ENCODE data around the gene LAMB1.
"Not testable (repeated sequence)": the region's sequence is repeated elsewhere in the genome, so short reads cannot be mapped to it uniquely, and the experiment has no call there.

LAMB1 gene

GRCh38 chr7:107909445-107909844 lies 93.5 kb downstream of the LAMB1 start:
- DNase-seq = no peak

GRCh38 chr7:107907790-107908189 lies 95.2 kb downstream of the LAMB1 start:
- DNase-seq = no peak

GRCh38 chr7:107902381-107902780 lies 100.6 kb downstream of the LAMB1 start:
- DNase-seq = no peak

- DNase-seq = no peak
These were observed 102.4 kb downstream of the LAMB1 start for GRCh38 chr7:107900496-107901015.

GRCh38 chr7:107898997-107899594 lies 103.9 kb downstream of the LAMB1 start:
- no peak for DNase-seq

GRCh38 chr7:107892367-107892741 lies 110.6 kb downstream of the LAMB1 start:
- not testable (repeated sequence) for DNase-seq

- peak; percentile 15 for DNase-seq
These were observed 111.2 kb downstream of the LAMB1 start for GRCh38 chr7:107891636-107892366.

- peak; percentile 97 for DNase-seq
These were observed 111.9 kb downstream of the LAMB1 start, which contains the start of gene DLD for GRCh38 chr7:107890962-107891635. Gene DLD, plus strand, starts transcription at chr7:107891183. Its CDS starts 68 bp downstream, at chr7:107891251.

- no peak for DNase-seq
These were observed 112.4 kb downstream of the LAMB1 start for GRCh38 chr7:107890493-107890961.

- DNase-seq = no peak
These were observed 113.0 kb downstream of the LAMB1 start for GRCh38 chr7:107889992-107890391.

- not testable (repeated sequence) for DNase-seq
These were observed 115.1 kb downstream of the LAMB1 start for GRCh38 chr7:107887827-107888226.

GRCh38 chr7:107884066-107884818 lies 118.7 kb downstream of the LAMB1 start:
- no peak for DNase-seq

GRCh38 chr7:107882766-107883165 lies 120.2 kb downstream of the LAMB1 start:
- DNase-seq = no peak

GRCh38 chr7:107879400-107880035 lies 123.4 kb downstream of the LAMB1 start:
- peak; percentile 77 for DNase-seq

GRCh38 chr7:107878636-107879035 lies 124.3 kb downstream of the LAMB1 start:
- no peak for DNase-seq

GRCh38 chr7:107877731-107878382 lies 125.1 kb downstream of the LAMB1 start:
- no peak for DNase-seq

GRCh38 chr7:107876916-107877315 lies 126.0 kb downstream of the LAMB1 start:
- no peak for DNase-seq

GRCh38 chr7:107874605-107875446 lies 128.1 kb downstream of the LAMB1 start:
- DNase-seq = peak; percentile 83

GRCh38 chr7:107874111-107874510 lies 128.8 kb downstream of the LAMB1 start:
- DNase-seq = no peak

Measured in eye (tissue), 1 donor.